ENCODE data around the gene MR1.

DNA sequence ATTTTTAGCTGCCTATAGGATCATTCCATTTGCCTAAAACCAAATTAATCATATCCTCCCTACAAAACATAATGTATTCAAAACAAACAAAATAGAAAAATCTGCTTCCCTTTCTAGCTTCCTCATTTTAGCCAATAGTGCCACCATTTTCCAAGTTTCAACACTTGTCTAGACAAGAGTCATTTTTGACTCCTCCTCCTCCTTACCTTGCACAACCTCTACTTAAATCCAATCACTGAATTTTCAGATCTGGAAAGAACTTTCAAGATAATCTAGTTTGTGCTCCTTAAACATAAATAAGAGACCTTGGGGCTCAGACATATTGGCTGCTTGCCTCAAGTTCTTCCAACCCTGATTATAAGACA is 18.6 kb upstream of the MR1 start:
- TF ChIP-seq, protein P1, sequence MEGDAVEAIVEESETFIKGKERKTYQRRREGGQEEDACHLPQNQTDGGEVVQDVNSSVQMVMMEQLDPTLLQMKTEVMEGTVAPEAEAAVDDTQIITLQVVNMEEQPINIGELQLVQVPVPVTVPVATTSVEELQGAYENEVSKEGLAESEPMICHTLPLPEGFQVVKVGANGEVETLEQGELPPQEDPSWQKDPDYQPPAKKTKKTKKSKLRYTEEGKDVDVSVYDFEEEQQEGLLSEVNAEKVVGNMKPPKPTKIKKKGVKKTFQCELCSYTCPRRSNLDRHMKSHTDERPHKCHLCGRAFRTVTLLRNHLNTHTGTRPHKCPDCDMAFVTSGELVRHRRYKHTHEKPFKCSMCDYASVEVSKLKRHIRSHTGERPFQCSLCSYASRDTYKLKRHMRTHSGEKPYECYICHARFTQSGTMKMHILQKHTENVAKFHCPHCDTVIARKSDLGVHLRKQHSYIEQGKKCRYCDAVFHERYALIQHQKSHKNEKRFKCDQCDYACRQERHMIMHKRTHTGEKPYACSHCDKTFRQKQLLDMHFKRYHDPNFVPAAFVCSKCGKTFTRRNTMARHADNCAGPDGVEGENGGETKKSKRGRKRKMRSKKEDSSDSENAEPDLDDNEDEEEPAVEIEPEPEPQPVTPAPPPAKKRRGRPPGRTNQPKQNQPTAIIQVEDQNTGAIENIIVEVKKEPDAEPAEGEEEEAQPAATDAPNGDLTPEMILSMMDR (IDR thresholded peaks at IDR 0.05; ENCODE audit: low read depth, low read length): no peak
- TF ChIP-seq POLR2A (IDR thresholded peaks at IDR 0.05; ENCODE audit: extremely low read depth, insufficient read length) (no peak), MYC (IDR thresholded peaks at IDR 0.05; ENCODE audit: low read depth, low read length) (no peak)
- TF ChIP-seq, protein P2, sequence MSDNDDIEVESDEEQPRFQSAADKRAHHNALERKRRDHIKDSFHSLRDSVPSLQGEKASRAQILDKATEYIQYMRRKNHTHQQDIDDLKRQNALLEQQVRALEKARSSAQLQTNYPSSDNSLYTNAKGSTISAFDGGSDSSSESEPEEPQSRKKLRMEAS (IDR thresholded peaks at IDR 0.05; ENCODE audit: low read depth, low read length): no peak
